Motor neuron (in vitro differentiated cells): ENCODE measurements around the gene UBE2L5. TPM values are rescaled to one million over a fixed set of nuclear protein-coding genes. Genes with fewer than 3 reads are reported as not detected.
A peak's percentile ranks its signal among the peaks of the same experiment; 100 is the strongest.

Source experiments
- ATAC-seq, 8 experiments: fragments of 200-7000 bp; cut with Tn5 transposase; replicated peaks in 6 of 8; 2 replicates each; pipeline ENCODE4 v1.8.0; 2021; ENCODE audit warnings: mild to moderate bottlenecking in 8 of 8, moderate library complexity in 8 of 8
- H3K27ac ChIP-seq, 2 donors: fragments of 250-450 bp; sonication (Bioruptor Pico); 2 replicates each; pipeline ENCODE4 v1.9.0; 2021; ENCODE audit warnings: antibody characterized with exemption in 2 of 2, mild to moderate bottlenecking in 2 of 2, moderate library complexity in 1 of 2
- H3K4me1 ChIP-seq, 2 donors: fragments of 250-450 bp; sonication (Bioruptor Pico); replicated peaks in 1 of 2; 2 replicates each; pipeline ENCODE4 v1.6.1; 2021; ENCODE audit warnings: antibody characterized with exemption in 2 of 2, mild to moderate bottlenecking in 2 of 2, moderate library complexity in 1 of 2
- H3K4me3 ChIP-seq, 5 donors: fragments of 250-450 bp; sonication (Bioruptor Pico); 2 replicates each; pipeline ENCODE4 v1.9.0; 2021; ENCODE audit warnings: antibody characterized with exemption in 5 of 5, mild to moderate bottlenecking in 5 of 5, moderate library complexity in 4 of 5
- WGBS, 10 experiments: fragments of 450-650 bp; shearing (Covaris generic); methylation state at CpG; one replicate each; pipeline ENCODE4 v1.0.0; 2022; 5-methylcytosine and 5-hydroxymethylcytosine counted together
- in situ Hi-C, 9 experiments: fragments of 400-800 bp; cut with MboI; loops; one replicate each; pipeline ENCODE4 v1.15.0; 2021; ENCODE audit warnings: low sequenced_read_pairs in 9 of 9, low pct_unique_long_range_greater_than_20kb in 2 of 9; ENCODE audit not compliant: unreplicated experiment in 9 of 9
- total RNA-seq, 8 experiments: library from RNA; unstranded; fragments of 300-600 nt; gene quantifications; 2 replicates each; pipeline versions ENCODE4 v1.2.3 to v1.2.4, GENCODE V29; 2022

UBE2L5 gene
- total RNA-seq, 8 experiments from 2014 or later = 0.05 to 1.1 (median 0.43) TPM; not detected in 2

DNA sequence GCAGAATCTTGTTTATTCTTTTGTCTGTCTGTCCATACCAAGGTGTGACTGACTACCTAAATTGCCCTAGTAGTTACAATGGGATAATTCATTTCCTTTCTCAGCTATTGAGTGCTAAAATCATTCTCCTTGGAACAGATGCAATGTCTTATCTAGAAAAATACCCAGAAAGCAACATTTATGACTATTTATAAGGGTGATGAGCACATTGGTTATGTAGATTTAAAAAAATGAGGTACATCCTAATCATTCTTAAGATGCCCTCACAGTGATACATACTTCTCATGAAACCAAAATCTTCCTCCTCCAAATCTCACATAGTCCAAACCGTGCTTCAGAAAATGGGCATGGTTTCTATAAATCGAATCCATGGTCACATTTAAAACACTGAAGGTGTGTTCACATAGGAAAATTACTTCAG lies 11.6 kb upstream of the UBE2L5 start:
- no peak for ATAC-seq
- Histone ChIP-seq H3K27ac (no peak overlapping the region), H3K4me1 (peaks cover 15 to 19% of the 10 kb centered on the region in 2 donors), H3K4me3 (no peak overlapping the region)
- in situ Hi-C loops = no loop called here
- 63 to 100% (median 83%) methylated on average over 1 to 2 of the region's 2 CpGs; no CpG with 5 or more reads in 3 of the 10 experiments for WGBS, 10 experiments

DNA sequence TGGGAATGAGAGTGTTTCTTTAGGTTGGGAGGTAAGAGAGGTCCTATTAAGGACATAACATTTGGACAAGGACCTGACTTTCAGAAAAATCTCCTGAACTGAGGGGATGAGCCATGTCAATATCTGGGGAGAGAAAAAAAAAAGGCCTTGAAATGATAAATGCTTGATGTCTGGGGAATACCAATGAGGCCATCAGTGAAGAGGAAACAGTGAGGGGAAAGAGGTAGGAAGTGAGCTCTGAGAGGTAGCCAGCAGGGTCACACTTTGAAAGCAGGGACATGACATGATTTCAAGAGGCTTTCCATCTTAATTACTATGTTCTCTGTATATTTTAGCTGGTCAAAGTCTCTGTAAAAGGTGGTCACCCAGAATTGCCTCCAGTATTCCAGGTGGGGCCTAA lies 9.9 kb upstream of the UBE2L5 start:
- Histone ChIP-seq H3K4me1 (peaks cover 10 to 15% of the 10 kb centered on the region in 2 donors), H3K4me3 (no peak overlapping the region), H3K27ac (no peak overlapping the region)
- ATAC-seq = no peak
- in situ Hi-C loops = no loop called here

DNA sequence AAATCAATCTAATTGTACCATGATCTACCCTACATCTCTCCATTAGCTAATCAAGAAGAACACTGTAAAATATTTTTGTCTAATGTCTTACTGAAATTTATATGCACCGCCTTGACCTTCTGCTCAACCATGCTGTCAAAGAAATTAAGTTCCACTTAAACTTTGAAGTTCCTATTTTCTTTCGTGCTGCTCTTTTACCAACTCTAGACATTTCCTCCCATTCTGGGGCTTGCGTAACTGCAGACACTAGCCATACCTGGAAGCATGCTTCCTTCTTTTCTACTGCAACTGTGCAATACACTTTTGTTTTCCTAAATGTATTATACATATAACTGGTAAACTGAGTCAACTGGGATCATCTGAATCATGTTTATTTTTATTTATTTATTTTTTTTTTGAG lies 8.5 kb upstream of the UBE2L5 start:
- Histone ChIP-seq H3K4me3 (no peak overlapping the region), H3K4me1 (peaks cover 3 to 7% of the 10 kb centered on the region in 2 donors), H3K27ac (no peak overlapping the region)
- no peak for ATAC-seq
- 68 to 100% (median 94%) methylated on average over 2 to 3 of the region's 3 CpGs; no CpG with 5 or more reads in 1 of the 10 experiments for WGBS, 10 experiments
- in situ Hi-C loops = no loop called here

DNA sequence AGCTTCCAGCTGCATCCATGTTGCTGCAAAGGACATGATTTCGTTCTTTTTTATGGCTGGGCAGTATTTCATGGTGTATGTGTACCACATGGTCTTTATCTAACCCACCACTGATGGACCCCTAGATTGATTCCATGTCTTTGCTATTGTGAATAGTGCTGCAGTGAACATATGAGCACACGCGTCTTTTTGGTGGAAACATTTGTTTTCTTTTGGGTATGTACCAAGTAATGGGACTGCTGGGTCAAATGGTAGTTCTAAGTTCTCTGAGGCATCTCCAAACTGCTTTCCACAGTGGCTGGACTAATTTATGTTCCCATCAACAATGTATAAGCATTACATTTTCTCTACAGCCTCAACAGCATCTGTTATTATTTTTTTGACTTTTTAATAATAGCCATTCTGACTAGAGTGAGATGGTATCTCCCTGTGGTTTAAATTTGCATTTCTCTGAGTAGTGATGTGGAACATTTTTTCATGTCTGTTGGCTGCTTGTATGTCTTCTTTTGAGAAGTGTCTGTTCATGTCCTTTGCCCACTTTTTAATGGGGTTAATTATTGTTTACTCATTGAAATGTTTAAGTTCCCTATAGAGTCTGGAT lies 6.8 kb upstream of the UBE2L5 start:
- 8 to 100% (median 100%) methylated on average over 1 to 3 of the region's 3 CpGs; no CpG with 5 or more reads in 1 of the 10 experiments for WGBS, 10 experiments
- Histone ChIP-seq H3K4me1 (peaks cover 2 to 5% of the 10 kb centered on the region in 2 donors), H3K27ac (no peak overlapping the region), H3K4me3 (no peak overlapping the region)
- in situ Hi-C loops = no loop called here
- ATAC-seq = peak in 2 of 8 experiments; percentile 35 to 51

DNA sequence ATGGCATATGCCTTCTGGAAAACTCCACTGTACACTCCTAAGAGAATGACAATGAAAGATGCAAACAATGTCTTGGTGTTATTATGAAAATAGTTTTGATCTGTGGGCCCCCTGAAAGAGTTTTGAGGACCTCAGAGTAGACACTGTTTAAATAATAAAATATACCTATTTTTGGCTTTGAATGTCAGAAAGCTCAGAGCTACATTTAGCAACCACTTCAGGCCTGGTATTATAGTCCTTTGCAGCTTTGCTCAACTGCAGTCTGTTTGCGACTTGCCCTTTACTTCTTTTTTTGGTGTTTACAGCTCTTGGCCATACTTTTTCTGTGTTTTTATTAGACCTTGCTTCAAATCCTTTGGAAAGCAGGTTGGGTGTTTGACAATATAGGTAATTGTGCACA lies 5.8 kb upstream of the UBE2L5 start:
- in situ Hi-C loops = no loop called here
- peaks cover 2 to 11% of the 10 kb centered on the region in 2 donors for H3K4me1 ChIP-seq
- no peak for ATAC-seq
- no peak overlapping the region for H3K4me3 ChIP-seq
- no peak overlapping the region for H3K27ac ChIP-seq
- 71 to 100% (median 100%) methylated on average over 1 of the region's 1 CpG for WGBS, 10 experiments

DNA sequence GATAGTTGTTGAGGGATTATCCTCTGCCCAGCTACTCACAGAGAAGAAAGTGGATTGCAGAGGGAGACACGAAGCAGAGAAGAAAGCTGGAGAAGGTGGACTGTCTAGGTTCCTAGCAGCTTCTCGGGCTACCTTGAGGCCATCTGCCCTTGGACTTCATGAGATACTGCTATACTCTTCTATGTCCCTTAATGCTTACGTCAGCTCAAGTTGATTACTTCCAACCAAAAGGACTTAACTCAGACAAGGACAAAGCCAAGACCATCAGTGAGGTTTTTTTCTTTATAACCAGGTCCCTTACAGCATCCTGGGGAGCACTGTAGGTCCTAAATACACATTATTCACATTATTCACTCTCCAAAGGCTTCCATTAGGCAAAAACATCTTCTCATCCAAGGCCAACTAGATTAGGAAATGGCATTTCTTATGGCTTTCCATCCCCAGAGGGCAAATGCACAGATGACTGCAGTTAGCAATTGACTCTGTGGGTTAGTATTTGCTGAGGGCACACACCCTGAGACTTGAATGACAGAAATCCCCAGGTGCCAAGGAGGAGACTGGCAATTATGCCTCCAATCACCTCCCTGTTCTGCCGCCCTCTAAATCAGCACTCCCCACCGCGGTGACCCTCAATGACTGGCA lies 4.1 kb upstream of the UBE2L5 start:
- ATAC-seq = peak in 3 of 8 experiments; percentile 46 to 54 (median 48)
- H3K4me3 ChIP-seq = no peak overlapping the region
- in situ Hi-C loops = no loop called here
- H3K4me1 ChIP-seq = peaks cover 4 to 7% of the 10 kb centered on the region in 2 donors
- no peak overlapping the region for H3K27ac ChIP-seq
- 12 to 84% (median 83%) methylated on average over 2 to 6 of the region's 6 CpGs; no CpG with 5 or more reads in 3 of the 10 experiments for WGBS, 10 experiments

DNA sequence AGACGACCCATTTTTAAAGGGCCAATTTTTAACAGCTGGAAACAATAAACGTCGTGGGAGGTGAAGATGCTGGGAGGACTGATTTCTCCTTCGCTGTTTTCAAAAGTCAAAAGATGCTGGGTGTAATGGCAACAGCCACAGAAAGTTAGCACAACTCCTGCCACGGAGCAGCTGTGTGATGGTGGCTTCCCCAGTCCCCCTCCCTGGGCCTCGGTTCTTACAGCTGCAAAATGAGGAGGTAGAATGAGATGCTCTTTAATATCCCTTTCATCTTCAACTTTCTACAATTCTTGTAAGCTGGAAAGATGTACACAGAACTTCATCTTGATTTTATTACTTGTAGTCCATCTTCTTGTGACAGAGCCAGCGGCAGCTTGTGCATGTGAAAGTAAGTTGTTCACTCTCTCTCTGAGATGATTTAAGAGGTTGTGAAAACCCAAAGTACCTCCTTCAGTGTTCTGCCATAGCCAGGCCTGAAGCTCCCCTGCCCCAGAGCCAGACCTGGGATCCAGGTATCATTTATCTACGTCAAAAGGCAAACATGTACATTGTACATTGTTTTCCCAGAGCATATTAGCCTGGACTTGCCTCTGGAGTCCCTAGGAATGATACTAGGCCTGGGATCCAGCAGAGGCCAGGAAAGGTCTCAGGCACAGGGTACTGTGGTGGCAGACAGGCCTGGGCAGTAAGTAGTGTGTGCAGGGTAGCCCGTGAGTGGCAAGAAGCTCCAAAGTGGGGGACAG lies 3.4 kb upstream of the UBE2L5 start:
- Histone ChIP-seq H3K27ac (no peak overlapping the region), H3K4me1 (peaks cover 4 to 7% of the 10 kb centered on the region in 2 donors), H3K4me3 (no peak overlapping the region)
- 17 to 91% (median 80%) methylated on average over 1 to 9 of the region's 9 CpGs; no CpG with 5 or more reads in 1 of the 10 experiments for WGBS, 10 experiments
- ATAC-seq = no peak
- in situ Hi-C loops = no loop called here

DNA sequence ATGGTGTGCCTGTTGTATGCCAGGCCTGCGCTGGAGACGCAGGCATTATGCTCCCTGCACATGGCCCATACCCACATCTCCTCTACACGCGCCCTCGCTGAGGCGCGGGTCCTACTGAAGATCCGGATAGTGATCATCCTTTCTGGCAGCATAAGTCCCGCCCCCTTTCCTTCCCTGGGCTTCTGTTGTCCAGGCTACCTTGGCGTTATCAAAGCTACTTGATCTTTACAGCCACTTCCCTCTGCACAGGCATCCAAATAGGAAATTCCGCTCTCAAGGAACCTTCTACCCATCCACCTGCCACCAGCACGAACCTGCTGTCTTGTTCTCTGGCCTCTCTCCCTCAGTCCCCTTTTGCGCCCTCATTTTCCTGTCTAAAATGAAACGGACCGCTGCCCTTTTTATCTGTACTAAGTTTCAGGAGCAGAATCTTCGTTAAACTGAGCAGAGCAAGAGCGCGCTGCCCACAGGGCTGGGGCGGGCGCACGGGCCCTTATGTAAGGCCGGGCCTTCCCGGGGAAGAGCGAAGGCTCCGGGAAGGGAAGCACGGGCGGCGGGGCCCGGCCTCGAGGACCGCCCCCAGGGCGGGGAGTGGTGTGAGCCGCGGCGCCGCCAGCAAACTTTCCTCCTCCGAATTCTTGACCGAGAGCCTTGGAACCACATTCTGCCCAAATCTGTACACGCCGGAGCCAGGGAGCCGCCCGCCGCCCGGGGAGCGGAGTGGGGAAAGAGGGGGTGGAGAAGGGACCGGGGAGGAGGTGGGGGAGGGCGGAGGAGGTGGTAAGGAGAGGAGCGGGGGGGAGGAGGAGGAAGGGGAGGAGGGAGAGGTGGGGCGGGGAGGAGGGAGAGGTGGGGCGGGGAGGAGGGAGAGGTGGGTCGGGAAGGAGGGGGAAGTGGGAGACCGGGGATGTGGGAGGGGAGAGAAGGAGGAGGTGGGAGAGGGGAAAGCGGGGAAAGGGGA lies 920 bp upstream of the UBE2L5 start:
- peak; percentile 64 to 77 (median 68) for ATAC-seq
- Histone ChIP-seq H3K4me1 (peaks cover 4 to 7% of the 10 kb centered on the region in 2 donors), H3K27ac (peak overlapping the region in 1 of 2 donors; percentile 49), H3K4me3 (peak overlapping the region; percentile 38 to 95 (median 44))
- WGBS, 10 experiments = 6 to 35% (median 13%) methylated on average over 3 to 18 of the region's 53 CpGs; no CpG with 5 or more reads in 4 of the 10 experiments
- in situ Hi-C loops = no loop called here

DNA sequence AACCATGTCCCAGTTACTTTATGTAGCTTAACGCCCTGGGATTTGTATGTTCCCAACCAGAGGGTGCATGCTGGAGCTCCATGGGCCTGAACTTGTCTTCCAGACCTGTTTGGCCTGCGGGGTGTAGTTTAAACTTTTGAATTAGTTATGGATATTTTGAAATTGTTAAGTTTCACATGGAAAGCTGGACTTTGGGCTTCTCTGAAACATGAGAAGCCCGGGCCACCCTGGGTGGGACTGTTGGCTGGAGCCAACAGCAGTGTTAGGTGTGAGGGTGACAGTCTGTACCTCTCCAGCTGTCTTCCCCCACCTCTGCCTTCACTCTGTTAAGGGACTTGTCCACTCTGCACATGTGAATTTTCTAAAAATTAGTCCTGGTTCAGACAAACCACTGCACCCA lies 1.6 kb downstream of the UBE2L5 start:
- Histone ChIP-seq H3K4me1 (peaks cover 4 to 7% of the 10 kb centered on the region in 2 donors), H3K27ac (no peak overlapping the region), H3K4me3 (no peak overlapping the region)
- WGBS, 10 experiments = 0 to 100% (median 80%) methylated on average over 1 to 3 of the region's 3 CpGs; no CpG with 5 or more reads in 3 of the 10 experiments
- in situ Hi-C loops = no loop called here
- ATAC-seq = peak in 2 of 8 experiments; percentile 3 to 49

DNA sequence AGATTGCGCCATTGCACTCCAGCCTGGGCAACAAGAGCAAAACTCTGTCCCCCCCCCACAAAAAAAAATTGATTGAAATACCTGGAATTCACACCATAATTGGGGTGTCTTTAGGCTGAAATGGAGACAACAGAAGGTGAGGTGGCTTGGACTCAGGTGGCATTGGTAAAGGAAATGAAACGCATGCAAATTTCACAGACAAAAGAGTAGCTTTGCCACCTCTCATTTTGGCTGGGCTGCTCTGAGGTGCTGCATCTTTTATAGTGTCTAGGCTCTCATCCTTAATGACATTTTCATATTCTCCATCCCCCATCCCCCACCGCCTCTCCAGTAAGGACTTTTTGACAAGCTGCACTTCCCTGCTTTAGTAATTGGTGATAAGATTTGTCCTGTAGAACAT lies 6.9 kb downstream of the UBE2L5 start:
- no peak overlapping the region for H3K4me3 ChIP-seq
- H3K4me1 ChIP-seq = no peaks in the 10 kb centered on the region
- ATAC-seq = no peak
- in situ Hi-C loops = loop anchor here in 4 of 9 experiments (25.0 kb wide), 1 partner anchor 292 kb away; no protein-coding TSS in a partner anchor
- no peak overlapping the region for H3K27ac ChIP-seq
- 33 to 100% (median 88%) methylated on average over 1 to 3 of the region's 3 CpGs; no CpG with 5 or more reads in 5 of the 10 experiments for WGBS, 10 experiments

DNA sequence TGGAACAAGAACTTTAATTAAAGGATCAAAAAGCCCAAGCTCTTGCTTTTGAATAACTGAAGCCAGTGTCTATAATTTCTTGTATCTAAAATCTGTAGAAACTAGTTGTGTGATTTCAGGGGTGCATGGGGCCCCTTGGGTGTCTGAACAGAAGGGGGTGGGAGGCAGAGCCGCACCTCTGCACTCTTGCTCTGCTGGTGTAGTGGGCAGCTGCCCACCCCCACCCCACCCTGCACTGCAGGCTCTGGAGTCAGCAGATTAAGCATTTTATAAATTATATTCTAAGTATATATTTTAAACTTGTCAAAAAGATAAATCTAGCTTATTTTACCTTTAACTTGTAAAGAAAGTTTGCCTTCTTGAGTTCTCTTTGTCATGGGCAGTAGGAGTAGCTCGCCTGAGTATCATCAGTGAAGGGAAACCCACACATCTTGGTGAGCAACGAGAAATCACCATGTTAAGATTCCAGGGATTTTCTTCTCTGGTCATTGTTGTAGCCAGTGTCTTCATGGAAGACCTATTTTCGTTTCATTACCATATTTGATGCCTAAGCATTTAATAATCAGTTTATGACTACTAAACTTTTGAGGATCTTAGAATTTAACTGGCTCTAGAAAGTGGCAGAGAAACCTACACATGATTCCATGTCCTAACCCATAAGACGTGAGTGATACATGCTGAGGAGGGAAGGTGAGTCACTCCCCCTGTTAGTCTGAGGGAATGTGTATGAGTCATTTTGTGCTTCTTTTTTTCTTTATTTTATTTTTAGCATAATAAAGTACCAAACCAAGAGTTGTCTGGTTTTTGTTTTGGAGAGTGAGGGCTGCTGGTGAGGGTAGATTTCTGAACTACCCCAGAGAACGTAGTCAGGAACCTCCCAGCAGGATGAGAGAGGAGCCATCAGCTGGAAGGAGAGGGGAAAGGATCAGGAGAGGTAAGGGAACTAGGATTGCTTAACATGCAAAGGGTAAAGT lies 7.7 kb downstream of the UBE2L5 start:
- Histone ChIP-seq H3K4me3 (no peak overlapping the region), H3K4me1 (no peaks in the 10 kb centered on the region), H3K27ac (no peak overlapping the region)
- in situ Hi-C loops = loop anchor here in 4 of 9 experiments (25.0 kb wide), 1 partner anchor 293 kb away; no protein-coding TSS in a partner anchor
- WGBS, 10 experiments = 0 to 100% (median 35%) methylated on average over 1 to 5 of the region's 6 CpGs; no CpG with 5 or more reads in 2 of the 10 experiments
- ATAC-seq = peak; percentile 23 to 98 (median 90)
